Left hindlimb (tissue), 1 donor: ENCODE measurements around the gene ZSCAN29.
"Not testable (repeated sequence)": the region's sequence is repeated elsewhere in the genome, so short reads cannot be mapped to it uniquely, and the experiment has no call there.

ENCODE experiments used
- DNase-seq: peaks from one replicate; pipeline ENCODE4 v3.0.0-alpha.2; 2018

The ZSCAN29 gene

GRCh38 chr15:43370975-43371974 is at the start of gene ZSCAN29, which contains the start of gene TUBGCP4:
Gene ZSCAN29 (minus strand): TSS chr15:43371043. CDS start chr15:43369913, 1,130 bp downstream.
Gene TUBGCP4 (plus strand): TSS chr15:43371101. CDS start chr15:43371355, 254 bp downstream.
- peak; percentile 90 for DNase-seq

GRCh38 chr15:43420435-43420834 is 49.6 kb upstream of the ZSCAN29 start:
- DNase-seq, result no peak

- DNase-seq, result no peak
Measured at GRCh38 chr15:43414196-43414595, 43.4 kb upstream of the ZSCAN29 start.

- DNase-seq, result no peak
Measured at GRCh38 chr15:43412096-43412495, 41.3 kb upstream of the ZSCAN29 start.

- DNase-seq, result no peak
Measured at GRCh38 chr15:43410572-43411214, 39.9 kb upstream of the ZSCAN29 start.

GRCh38 chr15:43408789-43409188 is 37.9 kb upstream of the ZSCAN29 start:
- no peak for DNase-seq

- DNase-seq, result no peak
Measured at GRCh38 chr15:43406808-43407207, 36.0 kb upstream of the ZSCAN29 start.

GRCh38 chr15:43406189-43406588 is 35.3 kb upstream of the ZSCAN29 start:
- no peak for DNase-seq

GRCh38 chr15:43404130-43404529 is 33.3 kb upstream of the ZSCAN29 start:
- DNase-seq, result no peak

GRCh38 chr15:43403616-43404015 is 32.8 kb upstream of the ZSCAN29 start:
- DNase-seq, result no peak

- no peak for DNase-seq
Measured at GRCh38 chr15:43402255-43402654, 31.4 kb upstream of the ZSCAN29 start.

GRCh38 chr15:43393592-43393991 is 22.7 kb upstream of the ZSCAN29 start:
- not testable (repeated sequence) for DNase-seq

GRCh38 chr15:43390723-43391122 is 19.9 kb upstream of the ZSCAN29 start:
- no peak for DNase-seq

GRCh38 chr15:43383070-43383469 is 12.2 kb upstream of the ZSCAN29 start:
- no peak for DNase-seq

GRCh38 chr15:43382310-43382709 is 11.5 kb upstream of the ZSCAN29 start:
- no peak for DNase-seq

GRCh38 chr15:43378601-43379000 is 7.8 kb upstream of the ZSCAN29 start:
- DNase-seq, result no peak

- no peak for DNase-seq
Measured at GRCh38 chr15:43376017-43376705, 5.3 kb upstream of the ZSCAN29 start.

GRCh38 chr15:43370310-43370974 is 401 bp downstream of the ZSCAN29 start:
- DNase-seq, result peak; percentile 49

GRCh38 chr15:43361313-43361903 is 9.4 kb downstream of the ZSCAN29 start:
- DNase-seq, result no peak

- DNase-seq, result no peak
Measured at GRCh38 chr15:43360821-43361220, 10.0 kb downstream of the ZSCAN29 start.

GRCh38 chr15:43352693-43353382 is 18.0 kb downstream of the ZSCAN29 start:
- no peak for DNase-seq

- DNase-seq, result no peak
Measured at GRCh38 chr15:43347114-43347513, 23.7 kb downstream of the ZSCAN29 start.
